CD14-positive monocyte (primary cell): ENCODE measurements around the gene RPRML. TPM values are rescaled to one million over a fixed set of nuclear protein-coding genes. Genes with fewer than 3 reads are reported as not detected.

ENCODE experiments used
- DNase-seq, 3 donors: peaks; one replicate each; pipeline ENCODE4 v3.0.0-alpha.2; 2011 to 2022
- H2AFZ ChIP-seq: 2 replicates; pipeline ENCODE4 v1.6.0; 2012; ENCODE audit warnings: mild to moderate bottlenecking, low read depth, low read length, inconsistent platforms; ENCODE audit not compliant: insufficient read depth, poor library complexity, severe bottlenecking
- H3K27ac ChIP-seq, 2 donors: 1 replicate in 1 of 2; 2 replicates in 1 of 2; pipeline ENCODE4 v1.5.1; 2012 to 2013; ENCODE audit warnings: low read length in 2 of 2, control low read depth in 1 of 2, inconsistent platforms in 1 of 2, low read depth in 1 of 2, mild to moderate bottlenecking in 1 of 2
- H3K27me3 ChIP-seq, 2 donors: one replicate each; pipeline versions ENCODE4 v1.6.0 to v1.6.1; 2011 to 2013; ENCODE audit warnings: low read length in 2 of 2; ENCODE audit not compliant: control insufficient read depth in 2 of 2, insufficient read depth in 2 of 2
- H3K36me3 ChIP-seq, 2 donors: replicated peaks in 1 of 2; 1 replicate in 1 of 2; 2 replicates in 1 of 2; pipeline versions ENCODE4 v1.5.1 to v1.6.1; 2012 to 2013; ENCODE audit warnings: low read length in 2 of 2, control low read depth in 1 of 2, inconsistent platforms in 1 of 2, mild to moderate bottlenecking in 1 of 2; ENCODE audit not compliant: insufficient read depth in 2 of 2, control insufficient read depth in 1 of 2
- H3K4me1 ChIP-seq, 2 donors: 1 replicate in 1 of 2; 2 replicates in 1 of 2; pipeline versions ENCODE4 v1.5.1 to v1.6.1; 2012 to 2013; ENCODE audit warnings: low read length in 2 of 2, control low read depth in 1 of 2, inconsistent platforms in 1 of 2, mild to moderate bottlenecking in 1 of 2, moderate library complexity in 1 of 2; ENCODE audit not compliant: insufficient read depth in 2 of 2, control insufficient read depth in 1 of 2
- H3K4me2 ChIP-seq: replicated peaks from 2 replicates; pipeline ENCODE3; 2012; ENCODE audit warnings: low read length, moderate library complexity, mild to moderate bottlenecking; ENCODE audit not compliant: poor library complexity, severe bottlenecking; ENCODE audit errors: extremely low read depth
- H3K4me3 ChIP-seq, 3 experiments: fragments of 200-600 bp in 1 of 3; sonication (generic) in 1 of 3; replicated peaks in 1 of 3; 1 replicate in 2 of 3; 2 replicates in 1 of 3; pipeline ENCODE4 v1.5.1; 2011 to 2013; ENCODE audit warnings: low read length in 3 of 3, mild to moderate bottlenecking in 3 of 3, control low read depth in 2 of 3, low read depth in 2 of 3, inconsistent platforms in 1 of 3, moderate library complexity in 1 of 3
- H3K79me2 ChIP-seq: 2 replicates; pipeline ENCODE4 v1.6.0; 2012; ENCODE audit warnings: mild to moderate bottlenecking, control low read depth, inconsistent platforms, low read length, moderate library complexity; ENCODE audit not compliant: insufficient read depth
- H3K9ac ChIP-seq: 2 replicates; pipeline ENCODE4 v1.6.0; 2017; ENCODE audit warnings: low read length, mild to moderate bottlenecking; ENCODE audit not compliant: insufficient read depth, poor library complexity, severe bottlenecking
- H3K9me3 ChIP-seq, 2 donors: replicated peaks in 1 of 2; 1 replicate in 1 of 2; 2 replicates in 1 of 2; pipeline versions ENCODE4 v1.5.1 to v1.6.1; 2012 to 2013; ENCODE audit warnings: low read length in 2 of 2, control low read depth in 1 of 2; ENCODE audit not compliant: control insufficient read depth in 1 of 2, insufficient read depth in 1 of 2
- H4K20me1 ChIP-seq: 2 replicates; pipeline ENCODE4 v1.6.0; 2012; ENCODE audit warnings: mild to moderate bottlenecking, low read length, control low read depth, moderate library complexity; ENCODE audit not compliant: insufficient read depth
- H3K27ac Mint-ChIP-seq, 7 donors: one replicate each; pipeline ENCODE4 v1.8.0; 2020; ENCODE audit warnings: mild to moderate bottlenecking in 7 of 7, mixed read lengths in 7 of 7, moderate library complexity in 6 of 7, inconsistent platforms in 2 of 7
- H3K27me3 Mint-ChIP-seq, 3 donors: one replicate each; pipeline ENCODE4 v1.8.0; 2021 to 2022; ENCODE audit warnings: low read depth in 3 of 3, mild to moderate bottlenecking in 3 of 3, mixed read lengths in 3 of 3, moderate library complexity in 3 of 3, inconsistent platforms in 1 of 3
- H3K36me3 Mint-ChIP-seq, 2 donors: one replicate each; pipeline ENCODE4 v1.8.0; 2020; ENCODE audit warnings: mixed read lengths in 2 of 2, inconsistent platforms in 1 of 2, mild to moderate bottlenecking in 1 of 2
- H3K4me1 Mint-ChIP-seq: one replicate; pipeline ENCODE4 v1.8.0; 2020; ENCODE audit warnings: mild to moderate bottlenecking, mixed read lengths
- H3K4me3 Mint-ChIP-seq, 2 donors: one replicate each; pipeline ENCODE4 v1.8.0; 2020; ENCODE audit warnings: mild to moderate bottlenecking in 2 of 2, mixed read lengths in 2 of 2, moderate library complexity in 1 of 2
- H3K9me3 Mint-ChIP-seq, 7 donors: one replicate each; pipeline ENCODE4 v1.8.0; 2020 to 2022; ENCODE audit warnings: mixed read lengths in 7 of 7, mild to moderate bottlenecking in 6 of 7, moderate library complexity in 6 of 7, inconsistent platforms in 2 of 7
- CTCF ChIP-seq: fragments of 200-600 bp; IDR thresholded peaks from one replicate; pipeline ENCODE4 v1.8.0; 2022; ENCODE audit warnings: antibody characterized with exemption, mild to moderate bottlenecking
- WGBS: methylation state at CpG from one replicate; pipeline ENCODE4 v1.1.5; 2013; ENCODE audit warnings: missing lambda C conversion rate; ENCODE audit not compliant: insufficient coverage; 5-methylcytosine and 5-hydroxymethylcytosine counted together
- intact Hi-C, 2 donors: fragments of 100-400 bp; cut with micrococcal nuclease; formaldehyde crosslinking; loops; one replicate each; pipeline versions ENCODE4 v1.15.0 to v1.15.1; 2023
- polyA plus RNA-seq, 3 donors: library from polyadenylated mRNA; depleted of rRNA in 1 of 3; unstranded in 2 of 3; stranded (reverse) in 1 of 3; fragments of 300-500 nt in 2 of 3; fragments of >200 nt in 1 of 3; fragmentation: Illumina TruSeq in 2 of 3; gene quantifications; 1 replicate in 2 of 3; 2 replicates in 1 of 3; pipeline ENCODE4 v1.2.3, GENCODE V29; 2012 to 2021

Gene RPRML
- polyA plus RNA-seq, 3 donors, result not detected

DNA sequence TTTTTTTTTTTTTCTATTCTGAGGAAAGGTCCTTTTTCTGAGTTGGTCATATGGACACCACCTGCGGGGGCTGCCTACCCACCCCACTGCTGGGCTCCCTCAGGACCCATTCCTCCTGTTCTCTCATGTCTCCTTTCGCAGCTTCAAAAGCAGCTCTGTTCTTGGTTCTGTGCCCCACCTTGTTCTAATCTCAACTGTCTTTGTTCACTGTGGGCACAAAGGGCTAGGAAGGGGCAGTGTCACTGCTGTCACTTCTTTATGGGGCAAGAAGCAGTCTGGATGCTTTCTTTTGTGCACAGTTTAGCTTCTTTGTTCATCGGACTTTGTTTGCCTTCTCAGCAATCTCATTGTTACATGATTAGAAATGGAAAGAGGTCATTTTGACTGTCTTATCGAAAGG, 49.0 kb downstream of the RPRML start:
- H4K20me1 ChIP-seq, result peaks cover 54% of the 10 kb centered on the region
- Mint-ChIP-seq H3K4me3 (no peak overlapping the region), H3K36me3 (peaks cover 63 to 67% of the 10 kb centered on the region in 2 donors)

DNA sequence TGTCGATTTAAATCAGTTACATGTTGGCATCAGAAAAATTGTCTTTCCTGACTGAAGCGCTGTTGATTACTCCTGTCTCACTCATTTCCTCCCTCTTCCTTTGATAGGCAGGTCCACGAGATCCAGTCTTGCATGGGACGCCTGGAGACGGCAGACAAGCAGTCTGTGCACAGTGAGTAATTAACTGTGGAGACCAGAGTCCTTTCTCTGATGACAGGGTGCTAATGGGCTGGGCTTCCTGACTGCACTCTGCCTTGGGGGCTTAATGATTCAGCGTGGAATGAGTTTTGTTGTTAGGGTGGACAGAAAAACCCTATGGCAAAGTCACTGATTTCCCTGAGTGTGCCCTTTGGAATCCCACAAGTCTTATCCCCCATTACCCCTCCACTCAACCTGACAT, 49.6 kb downstream of the RPRML start:
- H3K9me3 Mint-ChIP-seq, result no peaks in the 10 kb centered on the region
- WGBS, result 100% methylated on average over 2 of the region's 6 CpGs
- Histone ChIP-seq H3K36me3 (peaks cover 53 to 71% of the 10 kb centered on the region in 2 donors), H2AFZ (no peak overlapping the region), H3K27ac (no peak overlapping the region), H3K4me1 (peaks cover 8 to 11% of the 10 kb centered on the region in 2 donors), H3K9ac (no peak overlapping the region), H3K4me3 (no peak overlapping the region), H3K4me2 (no peak overlapping the region), H3K79me2 (peaks cover 50% of the 10 kb centered on the region), H4K20me1 (peaks cover 59% of the 10 kb centered on the region), H3K27me3 (no peaks in the 10 kb centered on the region), H3K9me3 (no peaks in the 10 kb centered on the region)
- no peak for TF ChIP-seq CTCF
- no peak overlapping the region for H3K4me3 Mint-ChIP-seq
- no peak for DNase-seq
- peaks cover 58 to 61% of the 10 kb centered on the region in 2 donors for H3K36me3 Mint-ChIP-seq
- intact Hi-C loops, result no loop called here
- peaks cover 20% of the 10 kb centered on the region for H3K4me1 Mint-ChIP-seq
- no peak overlapping the region for H3K27ac Mint-ChIP-seq
- no peaks in the 10 kb centered on the region for H3K27me3 Mint-ChIP-seq

More for the DNA sequence above, 49.0 kb downstream of the RPRML start:
- intact Hi-C loops, result no loop called here
- H3K4me2 ChIP-seq, result no peak overlapping the region
- peaks cover 3 to 5% of the 10 kb centered on the region in 2 donors for H3K4me1 ChIP-seq
- peaks cover 60 to 77% of the 10 kb centered on the region in 2 donors for H3K36me3 ChIP-seq
- no peak overlapping the region for H2AFZ ChIP-seq
- H3K79me2 ChIP-seq, result peaks cover 44% of the 10 kb centered on the region
- H3K4me1 Mint-ChIP-seq, result peaks cover 15% of the 10 kb centered on the region
- DNase-seq, result no peak
- peak overlapping the region in 1 of 7 donors; percentile 48 for H3K27ac Mint-ChIP-seq
- no peaks in the 10 kb centered on the region for H3K27me3 ChIP-seq
- no peaks in the 10 kb centered on the region for H3K9me3 ChIP-seq
- H3K9ac ChIP-seq, result no peak overlapping the region
- H3K27me3 Mint-ChIP-seq, result no peaks in the 10 kb centered on the region
- H3K27ac ChIP-seq, result no peak overlapping the region
- H3K9me3 Mint-ChIP-seq, result no peaks in the 10 kb centered on the region
- H3K4me3 ChIP-seq, result no peak overlapping the region
- TF ChIP-seq CTCF, result no peak
- WGBS, result 100% methylated on average over 2 of the region's 4 CpGs
